Effector CD8-positive, alpha-beta T cell (primary cell): Measurements from ENCODE around the gene ACTR1B.
"Not testable (repeated sequence)": the region's sequence is repeated elsewhere in the genome, so short reads cannot be mapped to it uniquely, and the experiment has no call there.

Experiments used
- DNase-seq: peaks from one replicate; lab custom pipeline; 2025; lab: John Stamatoyannopoulos, UW

Gene ACTR1B

DNA sequence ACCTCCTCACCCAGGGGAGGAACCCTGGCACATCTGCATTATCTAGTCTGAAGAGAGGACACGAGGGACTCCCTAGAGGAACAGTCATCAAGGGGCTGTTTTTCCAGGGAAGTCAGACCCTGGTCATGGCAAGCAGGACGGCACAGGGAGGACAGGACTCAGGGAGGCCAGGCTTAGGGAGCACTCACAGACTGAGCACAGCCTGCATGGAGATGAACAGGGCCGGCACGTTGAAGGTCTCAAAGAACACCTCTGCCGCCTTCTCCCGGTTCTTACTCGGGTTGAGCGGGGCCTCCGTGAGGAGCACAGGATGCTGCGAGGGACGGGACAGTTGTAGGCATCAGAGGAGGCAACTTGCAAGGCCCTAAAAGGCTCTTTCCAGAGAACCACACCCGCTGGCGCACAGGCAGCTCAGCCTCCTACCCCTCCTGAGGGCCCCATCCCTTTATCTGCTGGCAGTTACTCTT lies 5.1 kb downstream of the ACTR1B start:
- DNase-seq, result no peak

DNA sequence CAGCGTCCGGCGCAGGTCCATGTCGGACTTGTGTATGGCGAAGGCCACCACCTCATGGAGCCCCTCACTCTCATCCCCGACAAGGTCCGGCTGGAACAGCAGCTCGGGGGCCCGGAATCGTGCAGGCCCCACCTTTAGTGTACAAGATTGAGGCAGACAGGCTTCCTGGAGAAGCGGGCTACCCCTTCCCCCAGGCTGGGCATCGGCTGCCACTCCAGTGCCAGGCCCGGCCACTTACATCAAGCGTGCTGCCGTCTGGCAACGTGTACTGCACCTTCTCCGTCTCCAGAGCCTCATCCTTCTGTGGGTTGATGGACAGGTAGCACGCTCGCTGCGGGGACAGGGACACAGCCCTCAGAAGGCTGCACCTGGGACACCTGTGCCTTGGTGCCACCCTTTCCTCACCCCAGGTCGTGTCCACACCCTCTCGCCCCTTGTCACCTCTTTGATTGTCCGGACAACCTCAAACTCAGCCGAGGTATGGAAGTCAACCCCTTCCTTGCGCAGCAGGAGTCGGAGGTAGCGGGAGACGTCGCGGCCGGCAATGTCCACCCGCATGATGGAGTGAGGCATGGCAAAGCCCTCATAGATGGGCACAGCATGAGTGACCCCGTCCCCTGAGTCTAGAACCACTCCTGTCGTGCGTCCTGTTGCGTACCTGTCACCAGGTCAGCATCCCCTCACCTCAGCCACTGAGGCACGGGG lies 5.7 kb downstream of the ACTR1B start:
- DNase-seq, result no peak

- DNase-seq, result no peak
Measured at GRCh38 chr2:97656905-97657587, 6.8 kb downstream of the ACTR1B start.

DNA sequence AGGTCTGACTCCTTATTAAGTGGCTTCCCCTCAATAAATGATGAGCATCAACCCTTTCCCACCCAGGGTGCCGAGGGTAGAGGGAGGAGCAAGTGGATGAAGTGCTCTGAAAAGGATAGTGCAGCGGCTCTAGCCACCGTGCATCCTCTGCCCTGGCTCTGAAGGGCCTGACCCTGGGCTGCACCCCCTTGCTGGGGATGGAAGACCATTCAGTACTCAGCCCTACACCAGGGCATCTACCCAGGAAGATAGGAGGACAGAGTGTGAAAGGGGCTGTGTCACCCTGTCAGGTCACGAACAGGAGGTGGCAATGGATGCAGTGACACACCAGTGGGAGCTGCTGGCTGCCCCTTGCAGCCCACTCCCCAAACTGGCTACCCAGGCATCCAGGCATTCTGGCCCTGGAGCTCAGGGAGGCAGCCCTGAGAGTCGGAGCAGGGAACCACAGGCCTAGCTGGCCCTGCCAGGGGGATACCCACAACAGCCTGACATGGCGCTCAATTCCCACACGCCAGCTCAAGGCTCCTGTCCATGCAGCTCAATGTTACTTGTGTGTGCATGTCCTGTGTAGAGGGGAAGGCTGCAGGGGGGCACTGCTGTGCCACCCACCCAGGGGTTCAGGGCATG lies 7.6 kb downstream of the ACTR1B start:
- DNase-seq, result no peak

- no peak for DNase-seq
Measured at GRCh38 chr2:97654791-97655190, 9.1 kb downstream of the ACTR1B start.

- DNase-seq, result no peak
Measured at GRCh38 chr2:97654309-97654708, 9.5 kb downstream of the ACTR1B start.

DNA sequence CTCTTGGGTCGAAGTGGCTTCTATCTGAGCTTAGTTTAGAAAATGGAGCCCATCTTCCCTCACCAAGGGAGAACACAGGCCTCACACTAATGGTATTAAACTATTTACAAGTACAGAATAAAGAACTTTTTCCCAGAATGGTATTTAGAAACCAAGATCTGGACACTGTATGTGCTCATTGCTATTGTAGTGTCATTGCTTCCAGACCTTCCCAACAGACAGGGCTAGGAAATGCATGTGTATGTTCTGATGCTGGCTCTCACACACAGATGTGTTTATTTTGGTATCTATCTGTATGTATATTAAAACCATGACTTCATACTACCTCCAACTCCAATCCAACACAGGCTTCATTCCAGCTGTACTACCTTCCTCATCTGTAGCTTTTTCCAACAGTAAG lies 10.0 kb downstream of the ACTR1B start:
- no peak for DNase-seq

- no peak for DNase-seq
Measured at GRCh38 chr2:97653473-97653872, 10.4 kb downstream of the ACTR1B start.

- no peak for DNase-seq
Measured at GRCh38 chr2:97651114-97651513, 12.7 kb downstream of the ACTR1B start.

GRCh38 chr2:97646977-97647376 lies 16.9 kb downstream of the ACTR1B start:
- no peak for DNase-seq

- DNase-seq, result peak; percentile 97
Measured at GRCh38 chr2:97645695-97646629, 17.9 kb downstream of the ACTR1B start, which contains the start of gene COX5B. Gene COX5B, plus strand, starts transcription at chr2:97646062. Its CDS starts 25 bp downstream, at chr2:97646087.

GRCh38 chr2:97645112-97645694 lies 18.6 kb downstream of the ACTR1B start:
- DNase-seq, result no peak

DNA sequence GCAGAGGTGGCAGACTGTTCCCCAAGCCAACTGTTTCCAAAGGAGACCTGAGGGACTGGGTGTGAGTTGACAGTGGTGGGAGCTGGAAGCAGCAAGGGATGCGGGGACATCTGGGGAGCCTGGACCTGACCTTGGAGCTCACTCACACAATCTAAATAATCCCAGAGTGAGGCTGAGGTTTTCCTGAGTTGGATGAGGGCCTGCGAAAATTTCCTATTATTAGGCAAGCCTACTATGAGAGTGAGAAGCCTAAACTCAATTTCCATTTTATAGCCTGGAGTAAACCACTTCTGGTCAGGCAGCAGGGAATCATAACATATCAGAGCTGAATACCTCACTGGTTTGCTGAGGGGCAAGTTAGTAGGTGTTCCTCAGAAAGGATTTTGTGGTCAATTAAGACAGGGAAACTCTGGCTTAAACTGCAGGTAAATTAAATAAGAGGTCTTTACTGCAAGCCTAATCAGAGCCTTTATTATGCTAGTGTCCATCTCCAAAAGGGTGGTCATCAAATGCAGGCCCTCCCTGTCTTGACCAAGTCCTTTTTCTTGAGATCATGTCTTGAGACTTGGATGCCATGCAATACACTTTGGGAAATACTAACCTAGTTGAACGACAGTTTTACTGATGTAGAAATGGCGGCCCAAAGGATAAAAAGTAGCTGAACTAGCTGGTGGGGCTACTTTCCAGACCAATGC lies 19.7 kb downstream of the ACTR1B start:
- no peak for DNase-seq

- DNase-seq, result not testable (repeated sequence)
Measured at GRCh38 chr2:97626049-97626430, 37.8 kb downstream of the ACTR1B start.

- DNase-seq, result not testable (repeated sequence)
Measured at GRCh38 chr2:97625354-97626048, 38.3 kb downstream of the ACTR1B start.

- not testable (repeated sequence) for DNase-seq
Measured at GRCh38 chr2:97622976-97623375, 40.9 kb downstream of the ACTR1B start.

GRCh38 chr2:97620492-97620891 lies 43.4 kb downstream of the ACTR1B start:
- not testable (repeated sequence) for DNase-seq

- not testable (repeated sequence) for DNase-seq
Measured at GRCh38 chr2:97618939-97619827, 44.7 kb downstream of the ACTR1B start.

DNA sequence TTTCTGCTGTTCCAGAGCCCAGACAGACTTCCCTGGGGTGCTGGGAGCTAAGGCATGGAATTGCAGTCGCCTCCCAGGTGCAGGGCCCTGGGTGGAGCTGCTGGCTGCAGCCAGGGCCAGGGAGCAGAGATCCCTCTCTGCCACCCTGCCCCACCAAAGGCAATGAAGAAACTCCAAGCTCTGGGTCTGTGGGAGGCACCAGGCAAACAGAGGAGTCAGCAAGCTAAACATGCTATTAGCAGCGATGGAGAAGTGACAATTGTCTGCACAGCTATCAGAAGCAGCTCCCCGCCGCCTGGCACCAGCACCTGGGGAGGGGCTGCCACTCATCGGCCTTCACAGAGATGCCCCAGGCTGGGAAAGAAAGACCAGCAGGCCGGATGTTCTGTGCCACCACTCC lies 45.9 kb downstream of the ACTR1B start:
- DNase-seq, result no peak
